HepG2 (cell line): Measurements from ENCODE around the gene MTMR1.

Experiments
- IKZF5 ChIP-seq: IDR thresholded peaks from 2 replicates; pipeline ENCODE4 v1.6.1; 2018; ENCODE audit warnings: missing genetic modification reagents, mild to moderate bottlenecking, missing compliant biosample characterization
- ZNF260 ChIP-seq: sonication (generic); formaldehyde crosslinking; IDR thresholded peaks from 2 replicates; pipeline ENCODE4 v1.4.0; 2020; ENCODE audit warnings: missing genetic modification reagents, low read depth, mild to moderate bottlenecking, borderline replicate concordance
- ZNF263 ChIP-seq: sonication (generic); formaldehyde crosslinking; IDR thresholded peaks from 2 replicates; pipeline ENCODE4 v1.4.0; 2020; ENCODE audit warnings: missing genetic modification reagents
- ZNF746 ChIP-seq: sonication (generic); formaldehyde crosslinking; IDR thresholded peaks from 2 replicates; pipeline ENCODE4 v1.8.0; 2022; ENCODE audit warnings: mild to moderate bottlenecking, missing genetic modification reagents

DNA sequence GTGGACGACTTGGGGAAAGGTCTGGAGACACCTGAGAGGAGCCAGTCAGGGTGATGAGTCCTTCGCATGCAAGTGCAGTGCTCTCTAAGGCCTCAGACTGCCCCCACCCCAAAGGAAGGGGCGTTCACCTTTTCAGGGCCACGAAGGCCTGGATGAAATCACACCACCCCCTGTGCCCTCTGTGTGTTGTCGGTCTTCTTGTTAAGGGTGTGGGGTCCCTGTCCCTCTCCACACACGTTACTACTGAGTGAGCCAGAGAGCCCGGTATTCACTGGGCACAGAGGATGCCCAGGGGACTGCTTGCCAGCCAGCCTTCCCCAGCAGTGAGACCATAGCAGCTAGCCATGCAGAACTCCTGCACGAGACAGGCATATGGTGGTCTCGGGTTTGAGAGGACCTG lies 72.0 kb downstream of the MTMR1 start:
- no peak for TF ChIP-seq IKZF5 (CRISPR knock-in tag)
- TF ChIP-seq ZNF263 (CRISPR knock-in tag): no peak
- no peak for TF ChIP-seq ZNF260
- TF ChIP-seq ZNF746: no peak
